NOMO-1 treated with DMSO at 0.1 percent for 48 hours (cell line): ENCODE data around the gene BEST3.
"Not testable (repeated sequence)": the region's sequence is repeated elsewhere in the genome, so short reads cannot be mapped to it uniquely, and the experiment has no call there.

ENCODE experiments used
- DNase-seq: peaks from one replicate; lab custom pipeline; 2025; ENCODE audit not compliant: unreplicated experiment; lab: John Stamatoyannopoulos, UW

BEST3 gene

DNA sequence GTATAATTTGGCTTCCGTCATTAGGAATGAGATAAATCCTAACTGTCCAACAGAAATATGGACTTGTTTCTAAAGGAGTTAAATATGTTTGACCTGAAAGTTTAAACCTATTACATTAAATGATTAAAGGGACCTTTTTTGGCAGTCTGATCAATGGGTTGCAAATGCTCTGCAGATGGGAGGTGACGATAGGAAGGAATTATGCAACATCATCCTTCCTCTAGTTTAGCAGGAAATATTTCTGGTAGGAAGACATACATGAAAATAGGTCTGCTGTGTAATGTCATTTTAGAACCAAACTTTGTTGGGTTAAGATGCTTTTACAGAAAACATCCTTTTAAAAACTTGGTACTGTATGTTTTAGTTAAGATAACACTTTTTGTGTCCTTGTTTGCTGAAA is 91.0 kb downstream of the BEST3 start:
- DNase-seq, result no peak

DNA sequence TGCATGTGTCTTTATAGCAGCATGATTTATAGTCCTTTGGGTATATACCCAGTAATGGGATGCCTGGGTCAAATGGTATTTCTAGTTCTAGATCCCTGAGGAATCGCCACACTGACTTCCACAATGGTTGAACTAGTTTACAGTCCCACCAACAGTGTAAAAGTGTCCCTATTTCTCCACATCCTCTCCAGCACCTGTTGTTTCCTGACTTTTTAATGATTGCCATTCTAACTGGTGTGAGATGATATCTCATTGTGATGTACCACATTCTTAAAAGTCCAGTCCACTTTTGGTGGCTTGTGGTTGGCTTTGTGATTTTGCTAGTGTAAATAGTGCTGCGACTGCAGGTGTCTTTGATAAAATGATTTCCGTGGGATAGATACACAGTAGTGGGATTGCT is 94.8 kb downstream of the BEST3 start:
- not testable (repeated sequence) for DNase-seq
